Astrocyte (in vitro differentiated cells and primary cell): ENCODE data around the gene RPRD1B. TPM values are rescaled to one million over a fixed set of nuclear protein-coding genes. Genes with fewer than 3 reads are reported as not detected.
A peak's percentile ranks its signal among the peaks of the same experiment; 100 is the strongest.

Experiments used
- DNase-seq: peaks from one replicate; pipeline ENCODE4 v3.0.0-alpha.2; 2010; ENCODE audit warnings: low read depth
- FAIRE-seq: peaks from 2 replicates; lab custom pipeline; 2011; peaks lifted over from hg19 to GRCh38; lab: Jason Lieb, UNC
- H2AFZ ChIP-seq: 2 replicates; pipeline ENCODE4 v1.6.0; 2012; ENCODE audit warnings: low read depth, low read length, inconsistent platforms
- H3K27ac ChIP-seq: 2 replicates; pipeline ENCODE4 v1.5.1; 2011; ENCODE audit warnings: low read depth, low read length, inconsistent platforms
- H3K27me3 ChIP-seq: 2 replicates; pipeline ENCODE4 v1.6.0; 2011; ENCODE audit warnings: low read length, inconsistent platforms; ENCODE audit not compliant: insufficient read depth
- H3K36me3 ChIP-seq: 2 replicates; pipeline ENCODE4 v1.5.1; 2011; ENCODE audit warnings: low read length, inconsistent platforms; ENCODE audit not compliant: insufficient read depth
- H3K4me1 ChIP-seq: 2 replicates; pipeline ENCODE4 v1.5.1; 2011; ENCODE audit warnings: low read length, inconsistent platforms; ENCODE audit not compliant: insufficient read depth
- H3K4me2 ChIP-seq: 2 replicates; pipeline ENCODE4 v1.6.0; 2012; ENCODE audit warnings: low read length, inconsistent platforms
- H3K4me3 ChIP-seq: 2 replicates; pipeline ENCODE4 v1.5.1; 2011; ENCODE audit warnings: low read depth, mild to moderate bottlenecking, low read length, inconsistent platforms; ENCODE audit not compliant: insufficient read depth
- H3K79me2 ChIP-seq: 2 replicates; pipeline ENCODE4 v1.6.0; 2012; ENCODE audit warnings: mild to moderate bottlenecking, low read length, inconsistent platforms; ENCODE audit not compliant: insufficient read depth
- H3K9ac ChIP-seq: 2 replicates; pipeline ENCODE4 v1.6.0; 2012; ENCODE audit warnings: mild to moderate bottlenecking, low read length, inconsistent platforms
- H3K9me3 ChIP-seq: 2 replicates; pipeline ENCODE4 v1.5.1; 2012; ENCODE audit warnings: low read depth, mild to moderate bottlenecking, low read length, inconsistent platforms; ENCODE audit not compliant: insufficient read depth
- H4K20me1 ChIP-seq: 2 replicates; pipeline ENCODE4 v1.6.0; 2012; ENCODE audit warnings: low read length, inconsistent platforms; ENCODE audit not compliant: insufficient read depth
- H3K27ac Mint-ChIP-seq: one replicate; pipeline ENCODE4 v1.8.0; 2021; ENCODE audit warnings: mild to moderate bottlenecking, mixed read lengths; ENCODE audit not compliant: unreplicated experiment
- H3K27me3 Mint-ChIP-seq: one replicate; pipeline ENCODE4 v1.8.0; 2021; ENCODE audit warnings: low read depth, mixed read lengths; ENCODE audit not compliant: unreplicated experiment
- H3K36me3 Mint-ChIP-seq: one replicate; pipeline ENCODE4 v1.8.0; 2021; ENCODE audit warnings: low read depth, mixed read lengths; ENCODE audit not compliant: unreplicated experiment
- H3K4me1 Mint-ChIP-seq: one replicate; pipeline ENCODE4 v1.8.0; 2021; ENCODE audit warnings: low read depth, mixed read lengths; ENCODE audit not compliant: unreplicated experiment
- H3K4me3 Mint-ChIP-seq: one replicate; pipeline ENCODE4 v1.8.0; 2021; ENCODE audit warnings: mild to moderate bottlenecking, moderate library complexity, mixed read lengths; ENCODE audit not compliant: unreplicated experiment
- H3K9me3 Mint-ChIP-seq: one replicate; pipeline ENCODE4 v1.8.0; 2021; ENCODE audit warnings: mild to moderate bottlenecking, mixed read lengths; ENCODE audit not compliant: unreplicated experiment
- EZH2 ChIP-seq: IDR thresholded peaks from 2 replicates; pipeline ENCODE4 v1.6.1; 2012; ENCODE audit warnings: mild to moderate bottlenecking, low read length, inconsistent platforms; ENCODE audit not compliant: insufficient read depth
- total RNA-seq: library from RNA; stranded (reverse); gene quantifications from 2 replicates; pipeline ENCODE4 v1.2.1, GENCODE V29; 2021
- TF ChIP-seq, protein P1 (sequence below): IDR thresholded peaks from 2 replicates; pipeline ENCODE4 v1.5.1; 2011; ENCODE audit warnings: low read depth, mild to moderate bottlenecking, inconsistent platforms, low read length, moderate library complexity; ENCODE audit not compliant: insufficient read depth

The RPRD1B gene
- total RNA-seq, 1 donor from 2014 or later, result 20.7 TPM

DNA sequence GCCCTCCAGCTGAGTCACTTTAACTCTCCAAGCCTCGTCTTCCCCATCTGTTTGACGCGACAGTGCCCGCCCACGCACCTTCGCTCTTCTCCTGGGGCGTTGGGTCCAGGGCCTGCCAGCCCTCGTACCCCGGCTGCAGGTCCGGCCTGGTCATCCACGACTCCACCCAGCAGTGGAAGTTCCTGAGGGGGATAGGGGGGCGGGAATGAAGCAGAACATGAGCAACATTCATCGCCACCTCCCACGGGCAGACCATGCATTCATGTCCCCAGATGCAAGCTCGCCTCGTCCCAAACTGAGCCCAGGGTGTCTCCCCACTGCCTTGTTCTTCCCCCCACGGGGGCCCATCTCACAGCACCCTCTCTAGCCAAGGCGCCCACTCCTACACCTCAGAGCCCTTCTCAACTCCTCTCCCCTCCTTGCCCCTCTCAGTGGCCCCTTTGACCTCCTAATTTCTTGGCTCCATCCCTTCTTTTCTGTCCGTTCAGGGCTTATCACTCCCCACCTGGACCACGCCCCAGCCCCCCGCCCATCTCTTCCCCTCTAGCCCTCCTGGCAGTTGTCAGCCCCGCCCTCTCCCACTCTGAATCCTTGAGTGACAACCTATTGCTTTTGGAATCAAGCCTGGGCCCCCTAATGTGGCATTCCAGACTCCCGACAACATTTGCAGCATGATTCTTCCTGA is 107.8 kb downstream of the RPRD1B start:
- Mint-ChIP-seq H3K4me1 (peaks cover 31% of the 10 kb centered on the region), H3K4me3 (no peak overlapping the region), H3K27ac (no peak overlapping the region), H3K9me3 (peaks cover 5% of the 10 kb centered on the region), H3K36me3 (peaks cover 11% of the 10 kb centered on the region), H3K27me3 (no peaks in the 10 kb centered on the region)
- H3K79me2 ChIP-seq, result no peaks in the 10 kb centered on the region
- H3K27me3 ChIP-seq, result no peaks in the 10 kb centered on the region
- H3K9ac ChIP-seq, result no peak overlapping the region
- peaks cover 40% of the 10 kb centered on the region for H3K36me3 ChIP-seq
- no peak for FAIRE-seq
- no peak overlapping the region for H3K27ac ChIP-seq
- H4K20me1 ChIP-seq, result no peaks in the 10 kb centered on the region
- DNase-seq, result peak; percentile 22
- peaks cover 26% of the 10 kb centered on the region for H3K4me1 ChIP-seq
- H3K4me2 ChIP-seq, result no peak overlapping the region
- no peak overlapping the region for H3K4me3 ChIP-seq
- H3K9me3 ChIP-seq, result no peaks in the 10 kb centered on the region
- no peak for TF ChIP-seq EZH2
- TF ChIP-seq, protein P1, sequence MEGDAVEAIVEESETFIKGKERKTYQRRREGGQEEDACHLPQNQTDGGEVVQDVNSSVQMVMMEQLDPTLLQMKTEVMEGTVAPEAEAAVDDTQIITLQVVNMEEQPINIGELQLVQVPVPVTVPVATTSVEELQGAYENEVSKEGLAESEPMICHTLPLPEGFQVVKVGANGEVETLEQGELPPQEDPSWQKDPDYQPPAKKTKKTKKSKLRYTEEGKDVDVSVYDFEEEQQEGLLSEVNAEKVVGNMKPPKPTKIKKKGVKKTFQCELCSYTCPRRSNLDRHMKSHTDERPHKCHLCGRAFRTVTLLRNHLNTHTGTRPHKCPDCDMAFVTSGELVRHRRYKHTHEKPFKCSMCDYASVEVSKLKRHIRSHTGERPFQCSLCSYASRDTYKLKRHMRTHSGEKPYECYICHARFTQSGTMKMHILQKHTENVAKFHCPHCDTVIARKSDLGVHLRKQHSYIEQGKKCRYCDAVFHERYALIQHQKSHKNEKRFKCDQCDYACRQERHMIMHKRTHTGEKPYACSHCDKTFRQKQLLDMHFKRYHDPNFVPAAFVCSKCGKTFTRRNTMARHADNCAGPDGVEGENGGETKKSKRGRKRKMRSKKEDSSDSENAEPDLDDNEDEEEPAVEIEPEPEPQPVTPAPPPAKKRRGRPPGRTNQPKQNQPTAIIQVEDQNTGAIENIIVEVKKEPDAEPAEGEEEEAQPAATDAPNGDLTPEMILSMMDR, result no peak
- no peak overlapping the region for H2AFZ ChIP-seq

Other genes starting within 250 kb of the RPRD1B start
- gene VSTM2L, start 130.6 kb upstream of the RPRD1B start, total RNA-seq, result 17.7 and 18.5 TPM in 2 replicates
- 13.4 and 16.9 TPM in 2 replicates for gene TTI1, start 290 bp upstream of the RPRD1B start, total RNA-seq
- gene TGM2, start 131.5 kb downstream of the RPRD1B start, total RNA-seq, result 48.2 and 98.9 TPM in 2 replicates
- 0.77 and 1.1 TPM in 2 replicates for gene KIAA1755, start 227.0 kb downstream of the RPRD1B start, total RNA-seq